H9 (cell line): ENCODE results near the gene PSMB7. TPM values are rescaled to one million over a fixed set of nuclear protein-coding genes. Genes with fewer than 3 reads are reported as not detected.

ENCODE experiments used
- DNase-seq: peaks from one replicate; pipeline ENCODE4 v3.0.0-alpha.2; 2017
- H2AFZ ChIP-seq: one replicate; pipeline ENCODE4 v1.6.1; 2013; ENCODE audit warnings: mild to moderate bottlenecking, low read length, control low read depth, moderate library complexity
- H2AK5ac ChIP-seq: 2 replicates; pipeline ENCODE4 v1.6.1; 2013; ENCODE audit warnings: low read length, control low read depth, mixed read lengths; ENCODE audit not compliant: insufficient read length
- H2BK120ac ChIP-seq: one replicate; pipeline ENCODE4 v1.6.1; 2013; ENCODE audit warnings: low read depth, mild to moderate bottlenecking, low read length, control low read depth, inconsistent platforms; ENCODE audit not compliant: poor library complexity, severe bottlenecking
- H2BK12ac ChIP-seq: 2 replicates; pipeline ENCODE4 v1.6.1; 2013; ENCODE audit warnings: low read length, control low read depth, mixed read lengths, low read depth; ENCODE audit not compliant: insufficient read length
- H2BK15ac ChIP-seq: 2 replicates; pipeline ENCODE4 v1.6.1; 2013; ENCODE audit warnings: low read depth, low read length, control low read depth
- H2BK20ac ChIP-seq: one replicate; pipeline ENCODE4 v1.6.1; 2013; ENCODE audit warnings: low read depth, mild to moderate bottlenecking, low read length, control low read depth, inconsistent platforms; ENCODE audit not compliant: poor library complexity, severe bottlenecking
- H2BK5ac ChIP-seq: 2 replicates; pipeline ENCODE4 v1.6.1; 2013; ENCODE audit warnings: low read length, control low read depth, mixed read lengths; ENCODE audit not compliant: insufficient read length
- H3K14ac ChIP-seq: 2 replicates; pipeline ENCODE4 v1.6.1; 2013; ENCODE audit warnings: low read length, control low read depth; ENCODE audit not compliant: insufficient read depth
- H3K18ac ChIP-seq: 2 replicates; pipeline ENCODE4 v1.6.1; 2013; ENCODE audit warnings: low read depth, mild to moderate bottlenecking, mixed read lengths, low read length, control low read depth; ENCODE audit not compliant: insufficient read length
- H3K23ac ChIP-seq: 2 replicates; pipeline ENCODE4 v1.6.1; 2013; ENCODE audit warnings: low read length, control low read depth, mixed read lengths, low read depth; ENCODE audit not compliant: insufficient read length
- H3K23me2 ChIP-seq: 2 replicates; pipeline ENCODE4 v1.6.1; 2013; ENCODE audit warnings: low read depth, mild to moderate bottlenecking, mixed read lengths, low read length, control low read depth; ENCODE audit not compliant: insufficient read length, poor library complexity, severe bottlenecking
- H3K27ac ChIP-seq: 2 replicates; pipeline ENCODE4 v1.5.1; 2013; ENCODE audit warnings: low read length, control low read depth, mixed read lengths, low read depth; ENCODE audit not compliant: insufficient read length
- H3K27me3 ChIP-seq: 2 replicates; pipeline ENCODE4 v1.6.1; 2013; ENCODE audit warnings: low read length, control low read depth, inconsistent platforms; ENCODE audit not compliant: insufficient read depth
- H3K4ac ChIP-seq: 2 replicates; pipeline ENCODE4 v1.6.1; 2013; ENCODE audit warnings: low read depth, mild to moderate bottlenecking, control low read depth, inconsistent platforms, low read length, moderate library complexity
- H3K4me1 ChIP-seq: 2 replicates; pipeline ENCODE4 v1.6.1; 2013; ENCODE audit warnings: low read length, control low read depth, inconsistent platforms; ENCODE audit not compliant: insufficient read depth
- H3K4me2 ChIP-seq: 2 replicates; pipeline ENCODE4 v1.6.1; 2013; ENCODE audit warnings: low read length, control low read depth, mixed read lengths; ENCODE audit not compliant: insufficient read length, insufficient read depth
- H3K56ac ChIP-seq: 2 replicates; pipeline ENCODE4 v1.6.1; 2013; ENCODE audit warnings: low read depth, mild to moderate bottlenecking, mixed read lengths, low read length, control low read depth; ENCODE audit not compliant: insufficient read length
- H3K79me1 ChIP-seq: 2 replicates; pipeline ENCODE4 v1.6.1; 2013; ENCODE audit warnings: low read depth, mild to moderate bottlenecking, moderate library complexity, low read length, control low read depth, inconsistent platforms; ENCODE audit not compliant: insufficient read depth, poor library complexity, severe bottlenecking
- H3K79me2 ChIP-seq: 2 replicates; pipeline ENCODE4 v1.6.1; 2013; ENCODE audit warnings: low read length, control low read depth, inconsistent platforms; ENCODE audit not compliant: insufficient read depth
- H3K9ac ChIP-seq: 2 replicates; pipeline ENCODE4 v1.6.1; 2013; ENCODE audit warnings: low read length, control low read depth, mixed read lengths; ENCODE audit not compliant: insufficient read length; ENCODE audit errors: extremely low read depth
- H3K9me3 ChIP-seq: one replicate; pipeline ENCODE4 v1.6.1; 2013; ENCODE audit warnings: low read depth, low read length, inconsistent platforms; ENCODE audit not compliant: control insufficient read depth
- H3T11ph ChIP-seq: one replicate; pipeline ENCODE4 v1.6.1; 2013; ENCODE audit warnings: mild to moderate bottlenecking, low read length, control low read depth, inconsistent platforms
- H4K20me1 ChIP-seq: one replicate; pipeline ENCODE4 v1.6.1; 2013; ENCODE audit not compliant: control insufficient read depth, insufficient read length, insufficient read depth
- H4K5ac ChIP-seq: 2 replicates; pipeline ENCODE4 v1.6.1; 2013; ENCODE audit warnings: low read depth, mild to moderate bottlenecking, mixed read lengths, low read length, control low read depth; ENCODE audit not compliant: insufficient read length
- H4K8ac ChIP-seq: replicated peaks from 2 replicates; pipeline ENCODE4 v1.6.1; 2013; ENCODE audit warnings: low read length, control low read depth, mixed read lengths, low read depth; ENCODE audit not compliant: insufficient read length
- H4K91ac ChIP-seq: 2 replicates; pipeline ENCODE4 v1.6.1; 2013; ENCODE audit warnings: low read depth, mild to moderate bottlenecking, moderate library complexity, mixed read lengths, low read length, control low read depth; ENCODE audit not compliant: insufficient read length
- H3K27ac Mint-ChIP-seq, 3 experiments: 2 replicates in 2 of 3; 3 replicates in 1 of 3; pipeline ENCODE4 v1.8.0; 2020 to 2021; ENCODE audit warnings: mixed read lengths in 3 of 3, mild to moderate bottlenecking in 1 of 3, moderate library complexity in 1 of 3
- H3K27me3 Mint-ChIP-seq: 2 replicates; pipeline ENCODE4 v1.8.0; 2021; ENCODE audit warnings: low read depth, mild to moderate bottlenecking, moderate library complexity, mixed read lengths
- H3K36me3 Mint-ChIP-seq, 3 experiments: 2 replicates in 2 of 3; 3 replicates in 1 of 3; pipeline ENCODE4 v1.8.0; 2020 to 2021; ENCODE audit warnings: low read depth in 3 of 3, mixed read lengths in 3 of 3; ENCODE audit not compliant: insufficient read depth in 1 of 3
- H3K4me1 Mint-ChIP-seq, 2 experiments: 2 replicates each; pipeline ENCODE4 v1.8.0; 2020; ENCODE audit warnings: mixed read lengths in 2 of 2
- H3K4me3 Mint-ChIP-seq, 2 experiments: 2 replicates in 1 of 2; 3 replicates in 1 of 2; pipeline ENCODE4 v1.8.0; 2020 to 2021; ENCODE audit warnings: mild to moderate bottlenecking in 2 of 2, mixed read lengths in 2 of 2, moderate library complexity in 1 of 2
- H3K9me3 Mint-ChIP-seq, 2 experiments: 2 replicates in 1 of 2; 3 replicates in 1 of 2; pipeline ENCODE4 v1.8.0; 2020; ENCODE audit warnings: mild to moderate bottlenecking in 2 of 2, mixed read lengths in 2 of 2, moderate library complexity in 1 of 2
- CTCF ChIP-seq: fragments of 200-600 bp; sonication (generic); conservative IDR thresholded peaks from 3 replicates; pipeline ENCODE4 v1.8.0; 2021; ENCODE audit warnings: antibody characterized with exemption, mild to moderate bottlenecking
- WGBS: extraction: QIAGEN DNeasy Blood & Tissue Kit; methylation state at CpG from one replicate; pipeline ENCODE4 v1.1.7; 2013; ENCODE audit warnings: missing lambda C conversion rate, low lambda C conversion rate, mixed read lengths; ENCODE audit not compliant: insufficient read length; ENCODE audit errors: extremely low coverage; 5-methylcytosine and 5-hydroxymethylcytosine counted together
- total RNA-seq: library from RNA; stranded (reverse); gene quantifications from 2 replicates; pipeline ENCODE4 v1.2.1, GENCODE V29; 2021

PSMB7 gene
- total RNA-seq, 1 experiment from 2014 or later: 209 TPM

GRCh38 chr9:124429530-124429867 is 14.3 kb upstream of the PSMB7 start:
- H3K4me2 ChIP-seq: no peak overlapping the region
- H3K4ac ChIP-seq: no peak overlapping the region
- no peak overlapping the region for H2AFZ ChIP-seq
- no CpG with 5 or more reads among the region's 4 CpGs for WGBS
- H4K91ac ChIP-seq: no peak overlapping the region
- H3K18ac ChIP-seq: no peak overlapping the region
- H3K56ac ChIP-seq: no peak overlapping the region
- Mint-ChIP-seq H3K4me3 (no peak overlapping the region), H3K27ac (no peak overlapping the region), H3K4me1 (no peaks in the 10 kb centered on the region), H3K9me3 (peaks cover 0 to 2% of the 10 kb centered on the region in 2 experiments; a peak in 1 of 5 replicates), H3K27me3 (peaks cover 21% of the 10 kb centered on the region), H3K36me3 (no peaks in the 10 kb centered on the region)
- H4K8ac ChIP-seq: no peak overlapping the region
- H3K23me2 ChIP-seq: no peaks in the 10 kb centered on the region
- no peaks in the 10 kb centered on the region for H4K20me1 ChIP-seq
- no peak overlapping the region for H3K14ac ChIP-seq
- H3T11ph ChIP-seq: no peak overlapping the region
- no peak overlapping the region for H4K5ac ChIP-seq
- no peaks in the 10 kb centered on the region for H3K9me3 ChIP-seq
- no peak overlapping the region for H3K23ac ChIP-seq
- H3K27me3 ChIP-seq: no peaks in the 10 kb centered on the region
- no peak overlapping the region for H3K9ac ChIP-seq
- no peak overlapping the region for H2BK15ac ChIP-seq
- no peak overlapping the region for H2BK120ac ChIP-seq
- H2BK5ac ChIP-seq: no peak overlapping the region
- TF ChIP-seq CTCF: no peak
- H3K4me1 ChIP-seq: no peaks in the 10 kb centered on the region
- H2BK12ac ChIP-seq: no peak overlapping the region
- H3K27ac ChIP-seq: no peak overlapping the region
- no peaks in the 10 kb centered on the region for H3K79me2 ChIP-seq
- H3K79me1 ChIP-seq: no peaks in the 10 kb centered on the region
- no peak for DNase-seq
- H2BK20ac ChIP-seq: no peak overlapping the region
- no peak overlapping the region for H2AK5ac ChIP-seq
